Subcutaneous abdominal adipose tissue (tissue), 5 donors: ENCODE data around the gene DGUOK.

Experiments used
- H3K27ac ChIP-seq: one replicate; pipeline ENCODE4 v1.7.0; 2013; ENCODE audit warnings: low read depth, mild to moderate bottlenecking, inconsistent platforms, low read length, moderate library complexity
- H3K27me3 ChIP-seq, 5 donors: one replicate each; pipeline ENCODE4 v1.7.0; 2013; ENCODE audit warnings: low read length in 5 of 5, inconsistent platforms in 1 of 5; ENCODE audit not compliant: control insufficient read depth in 5 of 5, insufficient read depth in 4 of 5
- H3K36me3 ChIP-seq, 5 donors: one replicate each; pipeline ENCODE4 v1.7.0; 2013; ENCODE audit warnings: low read length in 5 of 5; ENCODE audit not compliant: control insufficient read depth in 5 of 5, insufficient read depth in 5 of 5
- H3K4me1 ChIP-seq, 5 donors: one replicate each; pipeline ENCODE4 v1.7.0; 2013; ENCODE audit warnings: low read length in 5 of 5, mild to moderate bottlenecking in 3 of 5, moderate library complexity in 1 of 5; ENCODE audit not compliant: control insufficient read depth in 5 of 5, insufficient read depth in 5 of 5
- H3K4me3 ChIP-seq, 5 donors: one replicate each; pipeline ENCODE4 v1.7.0; 2013; ENCODE audit warnings: low read length in 5 of 5, low read depth in 1 of 5
- H3K9ac ChIP-seq, 5 donors: one replicate each; pipeline ENCODE4 v1.7.0; 2013; ENCODE audit warnings: low read length in 5 of 5, mild to moderate bottlenecking in 4 of 5, moderate library complexity in 3 of 5
- H3K9me3 ChIP-seq, 5 donors: one replicate each; pipeline ENCODE4 v1.7.0; 2013; ENCODE audit warnings: low read length in 5 of 5; ENCODE audit not compliant: control insufficient read depth in 5 of 5
- donor health status: healthy.
- donor health status: healthy.
- donor health status: healthy.
- donor health status: healthy.
- donor health status: healthy.

DGUOK gene

GRCh38 chr2:74000666-74001065, 74.0 kb downstream of the DGUOK start:
- Histone ChIP-seq H3K9ac (no peak overlapping the region), H3K9me3 (no peaks in the 10 kb centered on the region), H3K27ac (no peak overlapping the region), H3K4me1 (peaks cover 6 to 43% (median 21%) of the 10 kb centered on the region in 5 donors), H3K4me3 (no peak overlapping the region), H3K36me3 (no peaks in the 10 kb centered on the region), H3K27me3 (peaks cover 0 to 4% (median 0%) of the 10 kb centered on the region in 5 donors)

GRCh38 chr2:74001121-74001520, 74.4 kb downstream of the DGUOK start:
- peaks cover 0 to 7% (median 0%) of the 10 kb centered on the region in 5 donors for H3K27me3 ChIP-seq
- no peak overlapping the region for H3K27ac ChIP-seq
- H3K4me1 ChIP-seq: peaks cover 6 to 47% (median 26%) of the 10 kb centered on the region in 5 donors
- H3K36me3 ChIP-seq: no peaks in the 10 kb centered on the region
- no peak overlapping the region for H3K9ac ChIP-seq
- no peak overlapping the region for H3K4me3 ChIP-seq
- H3K9me3 ChIP-seq: no peaks in the 10 kb centered on the region

GRCh38 chr2:74001781-74002504, 75.3 kb downstream of the DGUOK start:
- Histone ChIP-seq H3K9ac (no peak overlapping the region), H3K4me3 (peak overlapping the region; percentile 33 to 74 (median 51)), H3K27ac (no peak overlapping the region), H3K27me3 (peaks cover 0 to 7% (median 0%) of the 10 kb centered on the region in 5 donors), H3K9me3 (no peaks in the 10 kb centered on the region), H3K36me3 (no peaks in the 10 kb centered on the region), H3K4me1 (peaks cover 6 to 53% (median 34%) of the 10 kb centered on the region in 5 donors)

- no peaks in the 10 kb centered on the region for H3K36me3 ChIP-seq
- no peaks in the 10 kb centered on the region for H3K9me3 ChIP-seq
- no peak overlapping the region for H3K27ac ChIP-seq
- peak overlapping the region in 3 of 5 donors; percentile 11 to 72 (median 56) for H3K9ac ChIP-seq
- peaks cover 0 to 7% (median 0%) of the 10 kb centered on the region in 5 donors for H3K27me3 ChIP-seq
- peak overlapping the region; percentile 66 to 74 (median 72) for H3K4me3 ChIP-seq
- H3K4me1 ChIP-seq: peaks cover 6 to 54% (median 40%) of the 10 kb centered on the region in 5 donors
These were observed 76.1 kb downstream of the DGUOK start for GRCh38 chr2:74002505-74003421.

- no peak overlapping the region for H3K27ac ChIP-seq
- H3K36me3 ChIP-seq: no peaks in the 10 kb centered on the region
- H3K27me3 ChIP-seq: peaks cover 0 to 7% (median 0%) of the 10 kb centered on the region in 5 donors
- peaks cover 6 to 61% (median 40%) of the 10 kb centered on the region in 5 donors for H3K4me1 ChIP-seq
- no peaks in the 10 kb centered on the region for H3K9me3 ChIP-seq
- H3K9ac ChIP-seq: no peak overlapping the region
- no peak overlapping the region for H3K4me3 ChIP-seq
These were observed 77.0 kb downstream of the DGUOK start for GRCh38 chr2:74003494-74004211.

- Histone ChIP-seq H3K4me1 (peaks cover 6 to 70% (median 40%) of the 10 kb centered on the region in 5 donors), H3K27ac (no peak overlapping the region), H3K36me3 (peaks cover 0 to 4% (median 0%) of the 10 kb centered on the region in 5 donors), H3K9me3 (no peaks in the 10 kb centered on the region), H3K4me3 (no peak overlapping the region), H3K9ac (no peak overlapping the region), H3K27me3 (peaks cover 0 to 7% (median 0%) of the 10 kb centered on the region in 5 donors)
These were observed 77.8 kb downstream of the DGUOK start for GRCh38 chr2:74004212-74005182.

GRCh38 chr2:74005786-74006185, 79.1 kb downstream of the DGUOK start:
- no peak overlapping the region for H3K27ac ChIP-seq
- no peaks in the 10 kb centered on the region for H3K9me3 ChIP-seq
- no peak overlapping the region for H3K9ac ChIP-seq
- H3K4me3 ChIP-seq: no peak overlapping the region
- H3K36me3 ChIP-seq: peaks cover 0 to 4% (median 0%) of the 10 kb centered on the region in 5 donors
- H3K4me1 ChIP-seq: peaks cover 9 to 66% (median 38%) of the 10 kb centered on the region in 5 donors
- H3K27me3 ChIP-seq: peaks cover 0 to 7% (median 0%) of the 10 kb centered on the region in 5 donors

- Histone ChIP-seq H3K4me3 (no peak overlapping the region), H3K36me3 (peaks cover 0 to 4% (median 0%) of the 10 kb centered on the region in 5 donors), H3K4me1 (peaks cover 9 to 64% (median 38%) of the 10 kb centered on the region in 5 donors), H3K27me3 (peaks cover 0 to 7% (median 0%) of the 10 kb centered on the region in 5 donors), H3K9ac (no peak overlapping the region), H3K9me3 (no peaks in the 10 kb centered on the region), H3K27ac (no peak overlapping the region)
These were observed 79.8 kb downstream of the DGUOK start for GRCh38 chr2:74006459-74006858.

- no peak overlapping the region for H3K27ac ChIP-seq
- H3K27me3 ChIP-seq: peaks cover 0 to 7% (median 0%) of the 10 kb centered on the region in 5 donors
- no peak overlapping the region for H3K4me3 ChIP-seq
- H3K9me3 ChIP-seq: no peaks in the 10 kb centered on the region
- peaks cover 0 to 4% (median 0%) of the 10 kb centered on the region in 5 donors for H3K36me3 ChIP-seq
- peaks cover 7 to 57% (median 35%) of the 10 kb centered on the region in 5 donors for H3K4me1 ChIP-seq
- H3K9ac ChIP-seq: no peak overlapping the region
These were observed 80.4 kb downstream of the DGUOK start for GRCh38 chr2:74007121-74007520.
